Astrocyte (in vitro differentiated cells and primary cell): ENCODE data around the gene LRPAP1. TPM values are rescaled to one million over a fixed set of nuclear protein-coding genes. Genes with fewer than 3 reads are reported as not detected.
A peak's percentile ranks its signal among the peaks of the same experiment; 100 is the strongest.

Experiments used
- DNase-seq: peaks from one replicate; pipeline ENCODE4 v3.0.0-alpha.2; 2010; ENCODE audit warnings: low read depth
- FAIRE-seq: peaks from 2 replicates; lab custom pipeline; 2011; peaks lifted over from hg19 to GRCh38; lab: Jason Lieb, UNC
- H2AFZ ChIP-seq: 2 replicates; pipeline ENCODE4 v1.6.0; 2012; ENCODE audit warnings: low read depth, low read length, inconsistent platforms
- H3K27ac ChIP-seq: 2 replicates; pipeline ENCODE4 v1.5.1; 2011; ENCODE audit warnings: low read depth, low read length, inconsistent platforms
- H3K27me3 ChIP-seq: 2 replicates; pipeline ENCODE4 v1.6.0; 2011; ENCODE audit warnings: low read length, inconsistent platforms; ENCODE audit not compliant: insufficient read depth
- H3K36me3 ChIP-seq: 2 replicates; pipeline ENCODE4 v1.5.1; 2011; ENCODE audit warnings: low read length, inconsistent platforms; ENCODE audit not compliant: insufficient read depth
- H3K4me1 ChIP-seq: 2 replicates; pipeline ENCODE4 v1.5.1; 2011; ENCODE audit warnings: low read length, inconsistent platforms; ENCODE audit not compliant: insufficient read depth
- H3K4me2 ChIP-seq: 2 replicates; pipeline ENCODE4 v1.6.0; 2012; ENCODE audit warnings: low read length, inconsistent platforms
- H3K4me3 ChIP-seq: 2 replicates; pipeline ENCODE4 v1.5.1; 2011; ENCODE audit warnings: low read depth, mild to moderate bottlenecking, low read length, inconsistent platforms; ENCODE audit not compliant: insufficient read depth
- H3K79me2 ChIP-seq: 2 replicates; pipeline ENCODE4 v1.6.0; 2012; ENCODE audit warnings: mild to moderate bottlenecking, low read length, inconsistent platforms; ENCODE audit not compliant: insufficient read depth
- H3K9ac ChIP-seq: 2 replicates; pipeline ENCODE4 v1.6.0; 2012; ENCODE audit warnings: mild to moderate bottlenecking, low read length, inconsistent platforms
- H3K9me3 ChIP-seq: 2 replicates; pipeline ENCODE4 v1.5.1; 2012; ENCODE audit warnings: low read depth, mild to moderate bottlenecking, low read length, inconsistent platforms; ENCODE audit not compliant: insufficient read depth
- H4K20me1 ChIP-seq: 2 replicates; pipeline ENCODE4 v1.6.0; 2012; ENCODE audit warnings: low read length, inconsistent platforms; ENCODE audit not compliant: insufficient read depth
- H3K27ac Mint-ChIP-seq: one replicate; pipeline ENCODE4 v1.8.0; 2021; ENCODE audit warnings: mild to moderate bottlenecking, mixed read lengths; ENCODE audit not compliant: unreplicated experiment
- H3K27me3 Mint-ChIP-seq: one replicate; pipeline ENCODE4 v1.8.0; 2021; ENCODE audit warnings: low read depth, mixed read lengths; ENCODE audit not compliant: unreplicated experiment
- H3K36me3 Mint-ChIP-seq: one replicate; pipeline ENCODE4 v1.8.0; 2021; ENCODE audit warnings: low read depth, mixed read lengths; ENCODE audit not compliant: unreplicated experiment
- H3K4me1 Mint-ChIP-seq: one replicate; pipeline ENCODE4 v1.8.0; 2021; ENCODE audit warnings: low read depth, mixed read lengths; ENCODE audit not compliant: unreplicated experiment
- H3K4me3 Mint-ChIP-seq: one replicate; pipeline ENCODE4 v1.8.0; 2021; ENCODE audit warnings: mild to moderate bottlenecking, moderate library complexity, mixed read lengths; ENCODE audit not compliant: unreplicated experiment
- H3K9me3 Mint-ChIP-seq: one replicate; pipeline ENCODE4 v1.8.0; 2021; ENCODE audit warnings: mild to moderate bottlenecking, mixed read lengths; ENCODE audit not compliant: unreplicated experiment
- CTCF ChIP-seq: IDR thresholded peaks from 2 replicates; pipeline ENCODE4 v1.5.1; 2011; ENCODE audit warnings: low read depth, mild to moderate bottlenecking, inconsistent platforms, low read length, moderate library complexity; ENCODE audit not compliant: insufficient read depth
- EZH2 ChIP-seq: IDR thresholded peaks from 2 replicates; pipeline ENCODE4 v1.6.1; 2012; ENCODE audit warnings: mild to moderate bottlenecking, low read length, inconsistent platforms; ENCODE audit not compliant: insufficient read depth
- total RNA-seq: library from RNA; stranded (reverse); gene quantifications from 2 replicates; pipeline ENCODE4 v1.2.1, GENCODE V29; 2021

LRPAP1 gene
- total RNA-seq, 1 donor from 2014 or later = 191 TPM

- H3K27me3 Mint-ChIP-seq = peaks cover 24% of the 10 kb centered on the region
- Histone ChIP-seq H3K4me1 (peaks cover 10% of the 10 kb centered on the region), H3K4me3 (no peak overlapping the region), H3K79me2 (no peaks in the 10 kb centered on the region), H3K9me3 (no peaks in the 10 kb centered on the region), H3K9ac (no peak overlapping the region), H4K20me1 (peaks cover under 1% of the 10 kb centered on the region), H3K27me3 (peaks cover 6% of the 10 kb centered on the region), H2AFZ (no peak overlapping the region), H3K36me3 (no peaks in the 10 kb centered on the region), H3K4me2 (no peak overlapping the region), H3K27ac (no peak overlapping the region)
- no peak overlapping the region for H3K27ac Mint-ChIP-seq
- no peaks in the 10 kb centered on the region for H3K4me1 Mint-ChIP-seq
- no peak for TF ChIP-seq EZH2
- no peak for TF ChIP-seq CTCF
- H3K36me3 Mint-ChIP-seq = no peaks in the 10 kb centered on the region
- no peak overlapping the region for H3K4me3 Mint-ChIP-seq
- H3K9me3 Mint-ChIP-seq = no peaks in the 10 kb centered on the region
- DNase-seq (no peak), FAIRE-seq (no peak)
Observed at GRCh38 chr4:3485886-3486540, 46.2 kb downstream of the LRPAP1 start.

- H2AFZ ChIP-seq = no peak overlapping the region
- no peaks in the 10 kb centered on the region for H3K4me1 Mint-ChIP-seq
- H3K27ac Mint-ChIP-seq = no peak overlapping the region
- no peaks in the 10 kb centered on the region for H3K36me3 ChIP-seq
- FAIRE-seq (no peak), DNase-seq (no peak)
- TF ChIP-seq CTCF (no peak), EZH2 (no peak)
- H3K27me3 Mint-ChIP-seq = peaks cover 28% of the 10 kb centered on the region
- H3K9me3 ChIP-seq = no peaks in the 10 kb centered on the region
- H3K4me1 ChIP-seq = peaks cover 10% of the 10 kb centered on the region
- H3K27me3 ChIP-seq = peaks cover 6% of the 10 kb centered on the region
- H3K9me3 Mint-ChIP-seq = no peaks in the 10 kb centered on the region
- no peak overlapping the region for H3K4me3 Mint-ChIP-seq
- no peaks in the 10 kb centered on the region for H4K20me1 ChIP-seq
- H3K27ac ChIP-seq = no peak overlapping the region
- H3K4me3 ChIP-seq = no peak overlapping the region
- H3K4me2 ChIP-seq = peak overlapping the region; percentile 5
- no peaks in the 10 kb centered on the region for H3K79me2 ChIP-seq
- no peak overlapping the region for H3K9ac ChIP-seq
- H3K36me3 Mint-ChIP-seq = no peaks in the 10 kb centered on the region
Observed at GRCh38 chr4:3485011-3485791, 47.0 kb downstream of the LRPAP1 start.
